ENCODE data around the gene SP100.
"Not testable (repeated sequence)": the region's sequence is repeated elsewhere in the genome, so short reads cannot be mapped to it uniquely, and the experiment has no call there.

The SP100 gene

DNA sequence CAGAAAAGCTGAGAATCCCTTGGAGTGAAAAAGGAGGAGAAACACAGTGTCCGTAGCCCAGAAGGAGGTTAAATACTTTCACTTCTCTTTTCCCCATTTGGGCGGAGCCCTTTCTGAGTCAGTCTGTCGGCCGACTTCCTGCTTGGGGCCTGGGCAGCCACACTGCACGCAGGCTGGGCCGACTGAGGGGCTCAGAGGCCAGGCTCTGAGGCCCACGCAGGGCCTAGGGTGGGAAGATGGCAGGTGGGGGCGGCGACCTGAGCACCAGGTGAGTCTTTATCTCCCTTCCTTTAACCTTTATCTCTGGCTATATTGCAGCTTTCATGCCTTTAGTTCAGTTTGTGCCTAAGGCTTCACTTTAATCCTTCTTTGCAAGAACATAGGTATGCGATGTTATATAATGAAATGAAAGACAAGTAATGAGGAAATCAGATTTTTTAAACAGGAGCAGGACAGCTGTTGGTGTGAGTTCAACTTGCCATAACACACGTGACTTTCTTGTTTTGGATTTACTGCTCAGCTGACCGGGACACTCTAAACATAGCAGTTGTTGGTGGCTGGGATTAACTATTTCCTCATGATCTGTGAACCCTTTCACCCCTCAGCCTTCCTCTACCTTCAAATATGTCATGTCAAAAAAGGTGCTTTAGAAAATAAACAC is at the start of gene SP100:
Gene SP100 (plus strand): TSS at position 141 of the 661 bp plus-strand sequence. CDS start 96 bp downstream, at position 237.
- peak in 2 of 3 experiments; percentile 42 to 62 for DNase-seq (ENCODE audit: low read depth in 2 of 3, low spot score in 2 of 3)

DNA sequence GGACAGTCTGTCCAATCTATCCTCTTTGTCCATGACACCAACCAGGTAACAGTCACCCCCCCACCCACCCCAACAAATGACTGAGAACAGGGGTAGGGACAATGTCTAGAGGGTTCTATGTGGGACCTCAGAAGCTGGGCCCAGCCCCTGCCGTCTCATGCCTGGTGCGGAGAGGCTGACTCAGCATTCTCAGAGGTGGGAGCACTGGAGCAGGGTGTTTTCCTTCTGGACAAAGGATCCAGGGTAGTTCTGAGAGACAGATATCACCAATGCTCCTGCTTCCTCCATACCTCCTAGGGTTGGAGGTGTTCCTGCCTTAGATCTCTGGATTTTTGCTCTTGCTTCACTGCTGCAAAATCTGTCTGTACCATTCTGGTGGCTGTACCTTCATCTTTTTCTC is 33.9 kb upstream of the SP100 start:
- DNase-seq (ENCODE audit: low read depth in 2 of 3, low spot score in 2 of 3): no peak

DNA sequence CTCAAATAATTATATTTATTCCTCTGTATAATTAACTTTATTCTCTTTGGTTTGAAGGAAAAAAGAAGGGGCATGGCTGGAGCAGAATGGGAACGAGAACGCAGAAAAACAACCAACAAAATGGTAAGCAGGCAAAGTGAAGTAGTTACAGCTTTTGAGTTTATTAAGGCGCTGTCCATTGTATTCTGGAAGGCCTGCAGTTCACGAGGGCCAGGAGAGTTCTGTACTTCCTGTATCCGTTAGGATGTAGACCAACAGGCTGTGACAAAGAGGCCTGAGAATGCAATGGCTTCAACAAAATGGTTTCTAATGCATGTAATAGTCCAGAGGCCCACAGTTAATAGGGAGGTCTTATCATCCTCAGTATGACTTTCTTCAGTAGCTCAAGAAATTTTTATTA is 32.5 kb upstream of the SP100 start:
- no peak for DNase-seq (ENCODE audit: low read depth in 2 of 3, low spot score in 2 of 3)

DNA sequence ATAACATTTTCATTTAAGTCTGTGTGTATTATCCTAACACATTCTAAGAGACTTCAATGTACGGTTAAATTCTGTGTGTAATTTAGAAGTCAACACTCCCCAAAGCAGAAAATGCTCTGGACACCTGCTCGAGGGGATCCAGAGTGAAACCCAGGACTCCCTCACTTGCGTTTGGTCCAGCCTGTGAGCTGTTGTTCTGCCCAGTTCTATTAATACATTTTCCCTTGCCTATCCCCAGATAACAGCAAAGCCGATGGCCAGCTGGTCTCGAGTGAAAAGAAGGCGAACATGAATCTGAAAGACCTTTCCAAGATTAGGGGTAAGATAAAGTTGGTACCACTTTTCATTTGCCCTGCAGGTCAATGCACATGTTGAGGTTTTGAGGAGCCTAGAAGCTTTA is 31.0 kb upstream of the SP100 start:
- DNase-seq (ENCODE audit: low read depth in 2 of 3, low spot score in 2 of 3): no peak

DNA sequence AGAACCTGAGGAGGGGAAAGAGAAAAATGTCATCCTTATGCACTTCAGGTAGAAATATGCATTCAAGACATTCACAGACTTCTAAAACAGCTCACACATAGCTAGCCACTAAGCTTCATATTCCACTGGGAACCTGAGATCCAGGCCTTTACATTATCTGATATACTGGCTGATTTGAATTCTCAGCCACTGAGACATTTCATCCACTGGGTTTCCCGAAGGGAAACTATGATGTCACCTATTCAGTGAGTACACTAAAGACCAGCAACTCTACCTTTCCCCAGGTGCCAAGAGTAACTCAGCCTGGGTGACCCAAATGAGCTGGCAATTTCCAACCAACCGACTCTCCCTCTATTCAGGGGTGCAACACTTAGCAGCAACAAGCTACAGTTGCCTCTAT is 21.7 kb upstream of the SP100 start:
- DNase-seq (ENCODE audit: low read depth in 2 of 3, low spot score in 2 of 3): no peak

DNA sequence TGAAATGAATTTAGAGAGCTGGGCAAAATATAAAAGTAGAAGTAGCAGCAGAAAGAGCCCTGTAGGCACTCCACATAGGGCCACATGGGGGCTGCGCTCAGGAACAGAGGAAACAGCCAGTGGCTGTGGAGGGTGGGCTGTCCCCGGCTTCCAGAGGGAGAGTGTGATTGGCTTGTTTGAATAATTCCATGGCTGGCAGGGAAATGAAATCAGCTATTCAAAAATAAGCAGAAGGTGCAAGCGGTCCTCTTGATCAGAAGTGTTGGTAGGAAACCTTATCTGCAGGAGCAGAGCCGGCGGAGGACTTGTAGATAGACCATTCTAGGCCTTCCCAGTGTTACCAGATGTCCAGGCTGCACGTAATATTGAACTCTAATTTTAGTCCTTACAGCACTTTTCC is 17.3 kb upstream of the SP100 start:
- DNase-seq (ENCODE audit: low read depth in 2 of 3, low spot score in 2 of 3): not testable (repeated sequence)

DNA sequence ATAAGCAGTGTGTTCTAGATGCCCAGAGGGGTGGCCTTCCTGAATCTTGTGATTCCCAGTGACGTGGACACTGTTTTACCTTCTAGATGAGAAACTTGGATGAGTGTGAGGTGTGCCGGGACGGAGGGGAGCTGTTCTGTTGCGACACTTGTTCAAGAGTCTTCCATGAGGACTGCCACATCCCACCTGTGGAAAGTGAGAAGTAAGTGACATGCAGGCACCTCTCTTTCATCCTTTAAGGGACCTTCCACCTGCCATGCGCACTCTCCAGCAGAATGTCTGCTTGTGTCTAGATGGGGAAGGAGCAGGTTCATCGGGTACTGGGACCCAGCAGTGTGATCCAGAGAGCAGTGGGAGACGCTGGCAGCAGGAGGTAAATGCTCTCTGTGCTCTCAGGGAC is 16.0 kb upstream of the SP100 start:
- DNase-seq (ENCODE audit: low read depth in 2 of 3, low spot score in 2 of 3): no peak

DNA sequence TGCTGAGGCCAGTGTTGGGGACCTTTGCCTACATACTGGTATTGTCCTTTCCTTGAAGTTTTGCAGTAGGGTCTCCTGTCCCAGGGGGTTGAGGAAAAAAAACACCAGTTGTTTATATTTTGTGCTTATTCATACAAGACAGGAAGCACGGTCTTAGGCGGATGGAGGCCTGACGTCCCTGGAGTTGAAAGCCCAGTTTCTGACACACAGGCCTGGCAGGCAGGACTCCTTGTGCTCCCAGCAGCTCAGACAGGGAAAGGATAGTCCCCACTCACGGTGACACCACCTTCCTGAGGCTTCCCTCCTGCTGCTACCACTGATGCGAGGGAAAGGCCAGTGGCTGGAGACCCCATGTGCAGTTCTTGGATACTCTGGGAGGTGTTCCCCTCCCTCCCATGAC is 15.5 kb upstream of the SP100 start:
- DNase-seq (ENCODE audit: low read depth in 2 of 3, low spot score in 2 of 3): no peak

DNA sequence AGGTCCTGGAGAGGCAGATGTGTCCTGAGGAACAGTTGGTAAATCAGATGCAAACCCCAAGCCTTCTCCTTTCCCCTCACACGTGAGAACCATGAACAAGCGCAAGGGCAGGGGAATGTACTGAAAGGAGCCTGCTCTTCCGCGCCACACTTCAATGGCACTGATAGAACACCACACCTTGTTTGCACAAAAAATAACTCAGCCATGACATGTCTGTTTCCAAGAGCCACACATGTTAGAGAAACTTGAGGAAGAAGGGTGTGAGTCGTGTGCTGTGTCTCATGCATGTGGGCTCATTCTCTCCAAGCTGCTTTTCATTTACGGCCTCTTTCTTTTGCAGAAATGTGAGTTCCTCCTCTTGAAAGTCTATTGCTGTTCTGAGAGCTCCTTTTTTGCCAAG is 15.0 kb upstream of the SP100 start:
- not testable (repeated sequence) for DNase-seq (ENCODE audit: low read depth in 2 of 3, low spot score in 2 of 3)

DNA sequence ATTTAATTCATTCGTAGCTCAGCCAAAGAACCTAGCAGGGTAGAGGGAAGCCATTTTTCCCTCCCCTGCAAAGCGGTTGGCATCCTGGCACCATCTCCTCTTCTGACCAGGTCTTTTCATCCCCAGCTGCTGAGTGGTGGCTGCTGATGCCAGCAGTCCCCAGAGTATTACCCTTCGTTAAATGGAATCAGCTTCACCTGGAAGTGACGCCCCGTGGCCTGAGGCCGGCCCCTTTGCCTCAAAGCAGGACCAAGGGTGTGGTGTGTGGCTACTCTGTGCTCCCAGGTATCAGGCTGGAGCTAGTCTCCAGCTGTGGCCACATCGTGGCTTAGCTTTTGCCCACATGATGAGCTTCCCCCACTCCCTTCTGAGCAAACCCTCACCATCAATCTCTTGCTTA is 12.3 kb upstream of the SP100 start:
- no peak for DNase-seq (ENCODE audit: low read depth in 2 of 3, low spot score in 2 of 3)

DNA sequence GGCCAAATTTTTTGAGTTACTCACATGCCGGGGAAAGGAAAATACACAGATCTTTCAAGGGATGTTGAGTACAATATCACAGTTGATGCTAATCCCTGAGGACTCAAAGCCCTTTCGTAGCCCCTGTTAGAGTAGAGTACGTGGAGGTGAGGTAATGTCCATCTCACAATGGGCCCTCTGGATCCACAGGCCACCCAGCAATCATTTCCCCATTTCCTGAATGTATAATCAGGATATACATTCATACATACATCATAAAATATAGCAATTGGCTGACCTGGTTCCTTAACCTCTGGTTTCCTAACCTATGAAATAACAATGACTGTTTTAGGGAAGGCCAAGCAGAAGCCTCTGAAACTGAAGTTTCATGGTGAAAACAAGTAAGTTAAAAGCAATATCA is 10.2 kb upstream of the SP100 start:
- no peak for DNase-seq (ENCODE audit: low read depth in 2 of 3, low spot score in 2 of 3)

DNA sequence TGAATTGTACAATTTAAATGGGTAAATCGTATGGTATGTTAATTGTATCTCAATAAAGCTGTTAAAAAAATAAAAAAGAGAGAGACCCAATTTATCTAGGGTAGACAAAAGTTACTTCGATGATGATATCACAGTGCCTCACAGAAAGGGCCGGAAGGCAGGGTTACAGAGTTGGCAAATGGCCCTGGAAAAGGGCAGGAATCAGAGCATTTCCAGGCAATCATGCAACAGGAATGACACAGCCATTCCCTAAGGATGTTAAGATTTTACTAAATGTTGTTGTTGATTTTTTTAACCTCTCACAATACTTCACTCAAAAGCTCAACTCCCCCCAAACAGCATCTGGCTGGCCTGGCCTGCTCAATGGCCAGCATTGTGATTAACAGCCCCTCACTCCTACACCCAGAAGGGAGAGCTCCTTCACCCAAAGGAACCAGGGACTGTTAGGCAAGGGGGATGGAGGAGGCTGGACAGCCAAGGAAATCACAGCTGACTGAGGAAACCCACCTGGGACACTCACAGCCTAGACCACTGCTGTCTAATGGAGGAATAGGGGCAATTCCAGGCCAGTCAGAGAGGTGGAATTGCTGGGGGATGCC is 7.7 kb upstream of the SP100 start:
- DNase-seq (ENCODE audit: low read depth in 2 of 3, low spot score in 2 of 3): no peak

DNA sequence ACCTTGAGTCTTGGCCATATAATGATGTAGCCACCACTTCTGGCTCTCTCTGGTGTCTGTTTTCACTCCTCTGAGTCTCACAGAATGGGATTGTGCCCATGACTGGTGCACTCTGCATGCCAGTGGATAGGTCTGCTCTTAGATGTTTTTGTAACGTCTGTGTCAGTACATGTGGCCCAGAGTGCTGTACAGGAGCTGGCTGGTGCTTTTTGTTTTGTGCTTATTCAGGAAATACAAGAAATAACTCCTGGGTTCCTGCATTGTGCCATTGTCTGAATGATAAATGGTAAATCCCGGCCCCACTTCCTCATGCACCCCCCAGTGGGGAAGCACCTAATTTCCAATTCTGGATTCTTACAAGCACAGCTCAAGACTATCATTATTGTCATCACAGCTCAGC is 6.7 kb upstream of the SP100 start:
- not testable (repeated sequence) for DNase-seq (ENCODE audit: low read depth in 2 of 3, low spot score in 2 of 3)

DNA sequence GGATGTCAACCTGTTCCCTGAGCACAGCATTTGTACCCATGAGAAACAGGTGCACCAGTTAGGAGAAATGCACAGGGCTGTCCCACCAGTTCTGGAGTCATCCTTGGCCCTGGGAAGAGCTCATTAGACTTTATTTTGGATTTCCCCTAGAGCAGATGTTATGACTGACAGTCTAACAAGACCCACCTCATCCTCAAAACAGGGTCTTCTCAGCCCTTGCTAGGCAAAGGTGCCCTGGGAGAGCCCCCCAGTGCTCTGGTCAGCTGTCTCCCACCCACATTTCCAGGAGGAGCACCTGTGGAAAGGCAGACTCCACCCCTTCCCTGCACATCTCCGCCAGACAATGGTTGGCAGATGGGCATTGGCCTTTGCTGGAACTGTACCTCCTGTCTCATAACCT is 5.7 kb upstream of the SP100 start:
- DNase-seq (ENCODE audit: low read depth in 2 of 3, low spot score in 2 of 3): no peak

DNA sequence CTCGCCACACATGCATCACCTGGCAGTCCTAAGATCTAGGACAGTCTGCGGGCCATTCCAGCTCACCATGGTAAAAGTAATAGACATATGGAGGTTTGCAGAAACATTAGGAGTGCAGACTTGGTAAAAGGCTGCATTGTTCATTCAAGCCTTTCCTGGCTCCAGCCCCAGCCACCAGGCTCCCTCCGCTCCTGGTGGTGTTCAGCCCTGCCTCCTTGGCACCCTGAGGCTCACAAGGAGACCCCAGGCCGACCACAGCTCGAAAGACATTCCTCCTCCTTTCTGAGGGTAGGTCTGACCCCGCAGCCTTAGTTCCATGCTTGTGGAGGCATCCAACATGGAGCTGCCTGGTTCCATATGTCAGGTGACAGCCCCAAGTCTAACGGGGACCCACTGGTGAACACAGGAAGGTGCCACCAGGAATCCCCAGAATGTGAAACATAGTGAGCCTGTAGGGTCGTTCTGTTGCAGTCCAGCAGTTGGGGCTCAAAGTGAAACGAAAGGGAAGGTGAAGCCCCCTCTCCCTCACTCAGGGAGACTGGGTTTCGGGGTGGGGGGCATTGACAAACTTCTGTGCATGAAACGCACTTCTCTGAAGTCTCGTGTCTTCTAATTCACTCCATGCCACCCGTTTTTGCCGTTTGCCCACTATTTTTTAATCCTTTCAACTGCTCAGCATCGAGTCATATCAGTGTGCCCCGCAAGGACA is 5.0 kb upstream of the SP100 start:
- no peak for DNase-seq (ENCODE audit: low read depth in 2 of 3, low spot score in 2 of 3)

DNA sequence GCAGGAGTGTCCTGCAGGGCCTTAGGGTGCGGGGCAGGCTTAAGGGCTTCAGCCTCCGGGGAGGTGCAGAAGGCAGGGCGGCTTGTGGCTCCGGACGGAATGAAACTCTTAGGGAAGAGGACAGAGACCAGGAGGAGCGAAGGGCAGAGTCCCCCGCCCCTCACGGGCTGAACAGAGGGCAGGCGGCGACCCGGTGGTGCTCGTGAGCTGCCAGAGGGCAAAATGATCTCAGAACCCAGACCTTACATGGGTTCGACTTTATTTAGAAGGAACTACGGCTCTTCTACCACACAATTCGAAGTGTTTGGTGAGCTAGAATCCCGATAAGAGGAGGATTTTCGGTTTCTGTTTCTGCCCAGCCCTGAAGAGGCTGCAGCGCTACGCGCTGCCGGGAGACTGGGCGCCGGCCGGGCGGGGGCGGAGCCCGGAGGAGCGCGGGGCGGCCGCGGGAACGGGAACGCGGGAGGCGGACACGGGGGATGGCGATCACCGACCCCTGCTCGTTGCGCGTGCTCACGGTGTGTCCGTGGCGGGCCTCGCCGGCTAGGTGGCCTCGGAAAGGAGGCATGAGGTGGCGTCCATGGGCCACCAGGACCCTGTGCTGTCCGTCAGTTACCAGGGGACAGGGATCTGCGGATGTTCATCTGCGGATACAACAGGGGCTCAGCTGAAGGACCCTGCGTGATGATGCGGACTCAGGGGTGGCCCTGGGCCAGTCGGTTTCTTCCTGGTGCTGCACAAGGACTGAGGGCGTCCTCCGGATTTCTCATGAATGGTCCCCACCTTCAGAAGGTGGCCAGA is 4.2 kb upstream of the SP100 start:
- DNase-seq (ENCODE audit: low read depth in 2 of 3, low spot score in 2 of 3): peak in 1 of 3 experiments; percentile 51

DNA sequence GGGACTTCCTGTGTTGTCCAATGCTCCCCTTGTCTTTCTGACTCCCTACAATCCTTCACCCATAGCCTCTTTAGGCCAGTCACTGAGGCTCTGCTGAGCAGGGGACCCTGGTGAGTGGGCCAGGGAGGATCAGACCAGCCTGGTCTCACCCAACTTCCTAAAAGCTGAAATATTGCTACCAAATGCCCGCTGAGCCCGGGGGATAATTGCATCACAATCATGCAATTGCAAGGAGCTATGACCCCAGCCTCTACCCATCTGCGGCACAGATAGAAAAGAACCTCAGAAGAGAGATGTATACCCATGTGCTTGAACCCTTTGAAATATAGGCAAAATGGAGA is 3.7 kb upstream of the SP100 start:
- DNase-seq (ENCODE audit: low read depth in 2 of 3, low spot score in 2 of 3): no peak

DNA sequence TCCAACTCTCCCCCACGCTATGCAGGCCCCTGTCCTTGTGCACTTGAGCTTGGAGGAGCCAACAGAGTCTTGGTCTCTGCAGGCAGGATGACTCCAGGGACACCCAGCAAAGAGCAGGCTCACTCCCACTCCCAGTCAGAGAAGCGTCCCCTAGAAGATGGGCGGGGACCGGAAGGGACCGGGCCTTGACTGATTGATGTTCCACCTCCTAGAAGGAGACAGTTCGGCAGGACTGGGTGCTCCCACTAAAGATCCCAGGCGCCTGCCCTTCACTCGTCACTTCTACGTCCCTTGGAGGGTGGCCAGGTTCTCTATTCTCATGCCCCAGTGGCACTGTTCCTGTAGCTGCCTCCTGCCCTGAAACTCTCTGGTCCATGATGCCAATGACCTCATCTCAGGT is 3.2 kb upstream of the SP100 start:
- DNase-seq (ENCODE audit: low read depth in 2 of 3, low spot score in 2 of 3): no peak

DNA sequence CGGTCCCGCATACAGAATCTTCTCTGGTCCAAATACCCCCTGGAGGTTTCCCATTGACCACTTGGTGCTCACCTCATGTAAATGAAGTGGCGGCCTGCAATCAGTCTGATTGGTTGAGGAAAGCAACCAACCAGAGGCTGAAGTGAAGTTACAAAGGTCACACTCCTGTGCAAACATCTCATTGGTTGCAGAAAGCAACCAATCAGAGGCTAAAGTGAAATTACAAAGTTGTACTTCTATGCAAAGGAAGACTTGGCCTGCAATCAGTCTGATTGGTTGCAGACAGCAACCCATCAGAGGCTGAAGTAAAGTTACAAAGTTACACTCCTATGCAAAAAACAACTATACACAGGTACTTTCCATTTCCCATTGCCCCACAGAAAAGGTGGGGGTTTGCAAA is 2.5 kb upstream of the SP100 start:
- no peak for DNase-seq (ENCODE audit: low read depth in 2 of 3, low spot score in 2 of 3)

DNA sequence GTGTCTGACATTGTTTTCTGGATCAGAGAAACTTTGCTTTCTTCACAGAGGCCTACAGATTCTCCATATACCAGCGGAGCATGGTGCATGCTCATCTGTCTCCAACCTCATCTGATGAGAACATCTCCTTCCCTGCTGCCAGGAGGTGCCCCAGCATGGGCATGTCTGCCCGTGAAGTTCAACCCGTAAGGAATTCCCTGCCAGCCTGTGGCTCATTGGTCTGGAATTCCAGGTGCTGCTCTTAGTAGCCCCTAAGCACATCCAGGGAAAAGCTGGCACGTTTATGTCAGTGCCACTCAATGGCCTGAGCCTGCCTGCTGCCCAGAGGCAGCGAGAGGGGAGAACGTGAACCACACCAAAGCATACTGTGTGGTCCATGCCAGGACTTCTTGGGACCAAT is 1.7 kb upstream of the SP100 start:
- no peak for DNase-seq (ENCODE audit: low read depth in 2 of 3, low spot score in 2 of 3)

DNA sequence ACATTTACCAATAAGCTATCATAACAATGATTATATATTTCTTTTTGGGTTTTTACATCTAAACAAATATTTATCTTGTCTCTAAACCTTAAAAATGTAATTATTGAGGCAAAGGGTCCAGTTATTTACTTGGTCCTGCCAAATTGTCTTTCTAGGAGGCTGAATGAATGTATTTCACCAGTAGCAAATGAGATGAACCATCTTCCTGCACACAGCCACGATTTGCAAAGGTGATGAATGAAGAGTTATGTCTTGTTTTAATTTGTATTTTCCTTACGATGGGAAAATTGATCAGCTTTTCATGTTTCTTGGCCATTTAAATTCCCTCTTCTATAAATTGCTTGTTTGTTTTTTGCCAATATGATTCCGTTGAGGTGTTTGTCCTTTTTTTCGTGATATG is 1.4 kb downstream of the SP100 start:
- DNase-seq (ENCODE audit: low read depth in 2 of 3, low spot score in 2 of 3): no peak

Data from activated CD8-positive, alpha-beta memory T cell treated with anti-CD3 and anti-CD28 coated beads for 48 hours (primary cell).